Gastroesophageal sphincter (tissue), 3 donors: ENCODE results near the gene BTG1.

Experiments used
- CTCF ChIP-seq, 4 experiments: fragments of 200-600 bp in 2 of 4; fragments of 450-650 bp in 2 of 4; sonication (generic) in 1 of 4; IDR thresholded peaks; one replicate each; pipeline ENCODE4 v1.5.1; 2017 to 2019; ENCODE audit warnings: antibody characterized with exemption in 4 of 4, mild to moderate bottlenecking in 2 of 4, moderate library complexity in 2 of 4
- POLR2AphosphoS5 ChIP-seq: sonication (generic); formaldehyde crosslinking; IDR thresholded peaks from one replicate; pipeline ENCODE4 v1.6.1; 2017; ENCODE audit warnings: antibody characterized with exemption

DNA sequence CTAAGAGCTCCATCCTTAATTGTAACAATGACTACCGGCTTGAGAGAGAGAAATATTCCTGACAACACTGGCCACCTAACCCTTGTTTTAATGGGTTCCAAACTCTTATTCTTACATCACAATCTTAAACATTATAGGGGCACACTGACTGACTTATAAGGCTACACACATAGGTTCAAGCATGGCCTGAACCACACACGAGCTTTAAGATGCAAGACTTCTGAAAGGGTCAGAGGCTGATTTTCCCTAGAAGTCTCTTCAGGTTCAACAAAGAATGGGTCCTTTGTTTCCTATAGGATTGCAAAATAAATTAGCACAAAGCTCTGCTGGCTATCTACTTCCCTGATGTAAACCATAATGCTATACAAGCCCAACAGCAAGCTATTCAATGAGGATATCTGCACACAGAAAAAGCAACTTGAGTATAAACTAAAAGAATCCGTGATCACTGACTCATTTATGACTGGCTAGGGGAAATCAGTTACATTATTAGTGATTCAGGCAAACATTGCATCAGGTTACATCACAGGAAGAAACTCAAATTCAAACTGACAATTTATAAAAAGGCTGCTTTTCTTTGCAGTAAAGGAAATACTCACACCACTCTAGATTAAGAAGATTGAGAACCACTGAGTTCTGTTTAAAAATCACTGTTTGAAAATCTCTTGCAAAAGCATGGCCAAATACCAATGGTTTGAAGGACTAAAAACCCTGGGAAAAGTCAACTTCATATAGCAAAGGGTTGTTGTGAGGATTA is 8.5 kb downstream of the BTG1 start:
- TF ChIP-seq CTCF (IDR thresholded peaks at IDR 0.05) = no peak
- TF ChIP-seq POLR2AphosphoS5 = peak; percentile 27
